ENCODE measurements around the gene STUM.

The STUM gene

DNA sequence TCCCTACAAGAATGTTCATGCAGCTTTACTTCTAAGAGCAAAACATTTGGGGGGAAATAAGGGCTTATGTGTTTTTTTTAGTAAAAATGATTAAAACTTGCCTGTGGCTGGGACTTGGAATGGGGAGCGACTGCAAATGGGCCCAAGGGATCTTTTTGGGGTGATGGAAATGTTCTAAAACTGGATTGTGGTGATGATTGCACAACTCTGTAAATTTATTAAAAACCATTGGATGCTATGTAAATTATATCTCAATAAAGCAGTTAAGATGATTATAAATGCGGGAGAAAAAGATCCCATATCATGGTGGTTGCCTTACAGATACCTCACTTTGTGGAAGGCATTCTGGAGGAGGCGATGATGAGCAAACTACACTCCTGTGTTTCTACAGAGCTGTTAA lies 30.2 kb upstream of the STUM start:
- TF ChIP-seq CTCF (conservative IDR thresholded peaks at IDR 0.05; ENCODE audit: low read depth, low read length): no peak
- H3K4me3 ChIP-seq (ENCODE audit: low read depth, low read length): no peak overlapping the region
- DNase-seq (ENCODE audit: low read depth): no peak

DNA sequence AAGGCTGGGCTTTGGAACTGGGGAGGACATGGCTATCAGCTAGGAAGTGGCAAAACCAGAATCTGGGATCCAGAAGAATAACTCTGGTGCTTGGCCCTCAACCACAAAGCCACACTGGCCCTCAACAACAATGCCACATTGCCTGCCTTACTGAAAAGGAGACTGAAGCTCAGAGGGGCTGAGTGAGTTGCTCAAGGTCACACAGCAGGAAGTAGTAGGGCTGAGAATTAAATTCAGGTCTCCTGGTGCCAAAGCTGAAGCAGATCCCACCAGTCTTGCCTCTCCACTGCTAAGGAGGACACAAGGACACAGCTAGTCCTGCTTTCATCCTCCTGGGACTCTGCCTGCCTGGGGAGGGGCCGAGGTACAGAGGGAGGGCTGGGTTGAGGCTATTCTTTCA lies 29.4 kb upstream of the STUM start:
- DNase-seq (ENCODE audit: low read depth): no peak
- no peak for TF ChIP-seq CTCF (conservative IDR thresholded peaks at IDR 0.05; ENCODE audit: low read depth, low read length)
- H3K4me3 ChIP-seq (ENCODE audit: low read depth, low read length): no peak overlapping the region

DNA sequence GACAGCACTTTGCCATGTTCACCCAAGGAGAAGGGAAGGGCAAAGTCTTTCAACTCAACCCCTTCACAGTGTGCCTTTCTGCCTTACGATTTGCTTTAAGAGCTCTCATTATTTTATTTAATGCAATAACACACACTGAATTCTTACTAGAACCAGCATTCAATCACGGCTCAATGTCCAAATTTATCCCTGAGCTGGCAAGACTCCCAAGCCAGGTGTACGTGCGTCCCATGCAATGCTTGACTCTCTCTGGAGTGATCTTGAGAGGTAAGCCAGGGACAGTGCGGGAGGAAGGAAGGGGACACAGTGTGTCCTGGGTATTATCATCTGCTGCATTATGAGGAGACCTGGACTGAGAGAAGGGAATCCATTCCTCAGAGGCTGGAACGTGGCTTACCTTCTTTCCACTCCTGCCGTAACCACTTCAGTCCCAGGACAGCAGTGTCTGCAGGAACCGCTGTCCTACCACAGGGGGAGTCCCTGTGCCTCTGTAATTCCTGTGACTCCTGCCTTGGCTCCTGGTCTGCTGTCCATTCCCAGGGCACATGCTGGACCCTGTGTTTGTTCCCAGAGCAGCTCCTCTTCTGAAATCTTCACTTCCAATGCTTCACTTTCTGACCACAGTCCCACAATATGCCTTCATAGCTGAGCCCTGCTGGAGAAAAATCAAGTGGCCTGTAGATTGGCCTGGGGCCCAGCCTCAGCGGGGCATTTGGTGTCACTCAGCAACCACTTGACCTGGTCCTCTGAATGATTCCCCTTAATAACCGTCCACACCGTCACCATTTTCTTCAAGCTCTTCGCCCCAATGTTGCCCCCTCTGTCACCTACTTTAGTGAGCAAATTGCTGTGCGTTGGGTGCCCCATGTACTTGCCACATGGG lies 28.6 kb upstream of the STUM start:
- no peak for DNase-seq (ENCODE audit: low read depth)
- peak; percentile 2 for TF ChIP-seq CTCF (conservative IDR thresholded peaks at IDR 0.05; ENCODE audit: low read depth, low read length)

DNA sequence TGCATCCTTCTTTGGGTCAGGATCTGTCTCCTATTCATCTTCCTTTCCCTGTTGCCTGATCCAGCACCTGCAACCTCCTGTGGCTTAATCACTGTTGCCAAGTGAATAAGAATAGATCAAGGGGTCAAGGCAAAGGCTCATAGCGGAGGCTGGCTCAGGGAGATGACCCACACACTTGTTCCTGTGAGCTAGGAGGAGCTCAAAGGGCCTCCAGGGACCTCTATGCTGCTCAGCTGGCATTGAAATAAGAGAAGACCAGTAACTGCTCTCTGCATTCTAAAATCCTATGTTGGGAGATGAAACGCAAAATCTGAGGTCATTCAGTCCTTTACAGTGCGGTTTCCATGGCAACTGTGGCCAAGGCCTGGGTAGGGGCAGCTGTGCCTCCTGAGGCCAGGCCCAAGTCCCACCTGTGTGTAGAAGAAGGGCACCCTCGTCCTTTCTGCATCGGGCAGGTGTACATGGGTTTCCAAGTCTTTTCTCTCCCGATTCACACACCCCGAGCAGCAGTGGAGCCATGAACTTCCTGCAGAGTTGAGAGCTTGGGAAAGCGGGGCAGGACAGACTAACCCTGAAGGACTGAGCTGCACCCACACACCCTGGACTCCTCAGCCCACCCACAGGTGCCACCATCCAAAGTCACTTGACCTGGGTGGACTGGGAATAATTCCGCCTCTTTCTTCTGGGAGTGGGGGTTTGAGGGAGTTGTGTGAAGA lies 27.8 kb upstream of the STUM start:
- no peak overlapping the region for H3K4me3 ChIP-seq (ENCODE audit: low read depth, low read length)
- no peak for DNase-seq (ENCODE audit: low read depth)
- TF ChIP-seq CTCF (conservative IDR thresholded peaks at IDR 0.05; ENCODE audit: low read depth, low read length): no peak

More for the DNA sequence above, 28.6 kb upstream of the STUM start:
- H3K4me3 ChIP-seq (ENCODE audit: low read depth, low read length): no peak overlapping the region

- TF ChIP-seq CTCF (conservative IDR thresholded peaks at IDR 0.05; ENCODE audit: low read depth, low read length): no peak
- no peak for DNase-seq (ENCODE audit: low read depth)
- H3K4me3 ChIP-seq (ENCODE audit: low read depth, low read length): no peak overlapping the region
These were observed 24.7 kb upstream of the STUM start for GRCh38 chr1:226523646-226524406.

DNA sequence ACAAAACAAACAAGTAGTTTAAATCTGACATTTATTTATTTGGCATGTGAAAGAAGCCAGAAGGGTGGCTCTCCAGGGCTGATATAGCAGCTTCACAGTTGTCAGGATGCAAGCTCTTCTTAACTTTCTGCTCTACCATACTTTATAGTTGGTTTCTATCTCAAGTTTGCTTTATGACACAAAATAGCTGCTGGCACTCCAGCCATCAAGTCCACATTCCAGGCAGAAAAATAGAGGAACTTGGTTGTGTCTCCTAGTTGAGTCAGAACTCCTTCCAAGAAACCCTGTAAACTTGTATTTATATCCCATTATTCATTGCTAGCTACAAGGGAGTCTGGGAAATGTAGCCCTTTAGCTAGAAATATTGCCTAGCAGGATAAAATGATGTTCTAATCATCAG lies 24.0 kb upstream of the STUM start:
- TF ChIP-seq CTCF (conservative IDR thresholded peaks at IDR 0.05; ENCODE audit: low read depth, low read length): no peak
- DNase-seq (ENCODE audit: low read depth): no peak
- no peak overlapping the region for H3K4me3 ChIP-seq (ENCODE audit: low read depth, low read length)

Data from choroid plexus epithelial cell (primary cell).